Muscle of leg (tissue), 11 donors: Measurements from ENCODE around the gene PRPF18. TPM values are rescaled to one million over a fixed set of nuclear protein-coding genes. Genes with fewer than 3 reads are reported as not detected.

Source experiments
- DNase-seq: peaks from one replicate; pipeline ENCODE4 v3.0.0; 2013
- H3K27ac ChIP-seq: one replicate; pipeline ENCODE4 v1.5.1; 2013; ENCODE audit warnings: mild to moderate bottlenecking, low read length, control low read depth
- H3K27me3 ChIP-seq: one replicate; pipeline ENCODE4 v1.6.1; 2013; ENCODE audit warnings: low read length; ENCODE audit not compliant: control insufficient read depth, insufficient read depth
- H3K36me3 ChIP-seq: one replicate; pipeline ENCODE4 v1.6.1; 2013; ENCODE audit warnings: low read length; ENCODE audit not compliant: control insufficient read depth, insufficient read depth
- H3K4me1 ChIP-seq: one replicate; pipeline ENCODE4 v1.6.1; 2013; ENCODE audit warnings: low read length; ENCODE audit not compliant: control insufficient read depth, insufficient read depth
- H3K4me3 ChIP-seq: one replicate; pipeline ENCODE4 v1.5.1; 2013; ENCODE audit warnings: low read length, control low read depth
- H3K9me3 ChIP-seq: replicated peaks from 2 replicates; pipeline ENCODE4 v1.6.1; 2013; ENCODE audit warnings: low read depth, low read length; ENCODE audit not compliant: control insufficient read depth
- whole genome bisulfite sequencing: methylation state at CpG from one replicate; pipeline ENCODE4 v1.1.5; 2013; ENCODE audit warnings: missing lambda C conversion rate; ENCODE audit not compliant: insufficient coverage; 5-methylcytosine and 5-hydroxymethylcytosine counted together
- polyA plus RNA-seq, 8 donors: library from polyadenylated mRNA; unstranded; fragments of 120-200 nt; gene quantifications; one replicate each; pipeline versions ENCODE4 v1.2.1 to v1.2.3, GENCODE V29; 2013; ENCODE audit warnings: inconsistent platforms in 1 of 8, low replicate concordance in 1 of 8; ENCODE audit not compliant: insufficient read length in 8 of 8, insufficient read depth in 1 of 8
- total RNA-seq: library from RNA; stranded (reverse); fragments of 120-200 nt; gene quantifications from one replicate; pipeline ENCODE4 v1.2.4, GENCODE V29; 2013

PRPF18 gene
- total and polyA plus RNA-seq, 9 donors, result 22.1 to 34.2 (median 23.1) TPM

- no peaks in the 10 kb centered on the region for H3K4me1 ChIP-seq
- H3K36me3 ChIP-seq, result no peaks in the 10 kb centered on the region
- no peaks in the 10 kb centered on the region for H3K9me3 ChIP-seq
- H3K27me3 ChIP-seq, result no peaks in the 10 kb centered on the region
- no peak for DNase-seq
- no peak overlapping the region for H3K4me3 ChIP-seq
- H3K27ac ChIP-seq, result no peak overlapping the region
- WGBS, result 91% methylated on average over 1 of the region's 3 CpGs
Measured at GRCh38 chr10:13564576-13564975, 22.2 kb upstream of the PRPF18 start.

GRCh38 chr10:13567030-13567429 is 19.7 kb upstream of the PRPF18 start:
- no peaks in the 10 kb centered on the region for H3K36me3 ChIP-seq
- no peak overlapping the region for H3K27ac ChIP-seq
- no peaks in the 10 kb centered on the region for H3K9me3 ChIP-seq
- H3K4me1 ChIP-seq, result no peaks in the 10 kb centered on the region
- no CpG with 5 or more reads among the region's 1 CpG for WGBS
- no peak overlapping the region for H3K4me3 ChIP-seq
- H3K27me3 ChIP-seq, result peaks cover 3% of the 10 kb centered on the region
- no peak for DNase-seq

- peaks cover 3% of the 10 kb centered on the region for H3K27me3 ChIP-seq
- no peaks in the 10 kb centered on the region for H3K4me1 ChIP-seq
- 60% methylated on average over 1 of the region's 5 CpGs for WGBS
- H3K4me3 ChIP-seq, result no peak overlapping the region
- no peak overlapping the region for H3K27ac ChIP-seq
- H3K36me3 ChIP-seq, result no peaks in the 10 kb centered on the region
- H3K9me3 ChIP-seq, result no peaks in the 10 kb centered on the region
- no peak for DNase-seq
Measured at GRCh38 chr10:13571541-13571940, 15.2 kb upstream of the PRPF18 start.

- H3K4me3 ChIP-seq, result no peak overlapping the region
- WGBS, result 60% methylated on average over 1 of the region's 4 CpGs
- H3K4me1 ChIP-seq, result no peaks in the 10 kb centered on the region
- DNase-seq, result no peak
- H3K36me3 ChIP-seq, result no peaks in the 10 kb centered on the region
- no peaks in the 10 kb centered on the region for H3K9me3 ChIP-seq
- no peak overlapping the region for H3K27ac ChIP-seq
- H3K27me3 ChIP-seq, result peaks cover 3% of the 10 kb centered on the region
Measured at GRCh38 chr10:13573960-13574359, 12.8 kb upstream of the PRPF18 start.

GRCh38 chr10:13585195-13585751 is 1.5 kb upstream of the PRPF18 start:
- H3K4me1 ChIP-seq, result peaks cover 8% of the 10 kb centered on the region
- no peak overlapping the region for H3K27ac ChIP-seq
- 90% methylated on average over 2 of the region's 6 CpGs for WGBS
- no peak overlapping the region for H3K4me3 ChIP-seq
- H3K27me3 ChIP-seq, result peaks cover 13% of the 10 kb centered on the region
- no peaks in the 10 kb centered on the region for H3K36me3 ChIP-seq
- no peaks in the 10 kb centered on the region for H3K9me3 ChIP-seq
- DNase-seq, result no peak

- no CpG with 5 or more reads among the region's 4 CpGs for WGBS
Measured at GRCh38 chr10:13585943-13586342, 822 bp upstream of the PRPF18 start.

GRCh38 chr10:13587391-13587790 is 626 bp downstream of the PRPF18 start:
- 2% methylated on average over 12 of the region's 19 CpGs for whole genome bisulfite sequencing
- peaks cover 9% of the 10 kb centered on the region for H3K36me3 ChIP-seq
- peaks cover 12% of the 10 kb centered on the region for H3K27me3 ChIP-seq
- peaks cover 8% of the 10 kb centered on the region for H3K4me1 ChIP-seq
- H3K9me3 ChIP-seq, result no peaks in the 10 kb centered on the region
- H3K27ac ChIP-seq, result no peak overlapping the region
- no peak for DNase-seq
- H3K4me3 ChIP-seq, result peak overlapping the region; percentile 78

More at GRCh38 chr10:13585943-13586342, 822 bp upstream of the PRPF18 start:
- Histone ChIP-seq H3K27me3 (peaks cover 13% of the 10 kb centered on the region), H3K9me3 (no peaks in the 10 kb centered on the region), H3K4me1 (peaks cover 8% of the 10 kb centered on the region), H3K36me3 (no peaks in the 10 kb centered on the region), H3K27ac (no peak overlapping the region), H3K4me3 (no peak overlapping the region)
- no peak for DNase-seq

- peaks cover 8% of the 10 kb centered on the region for H3K4me1 ChIP-seq
- H3K36me3 ChIP-seq, result peaks cover 17% of the 10 kb centered on the region
- no peak overlapping the region for H3K4me3 ChIP-seq
- no peaks in the 10 kb centered on the region for H3K9me3 ChIP-seq
- no peak overlapping the region for H3K27ac ChIP-seq
- no peak for DNase-seq
- H3K27me3 ChIP-seq, result peaks cover 2% of the 10 kb centered on the region
- 75% methylated on average over 1 of the region's 1 CpG for WGBS
Measured at GRCh38 chr10:13589316-13589715, 2.6 kb downstream of the PRPF18 start.

GRCh38 chr10:13590886-13591285 is 4.1 kb downstream of the PRPF18 start:
- H3K4me1 ChIP-seq, result peaks cover 8% of the 10 kb centered on the region
- H3K36me3 ChIP-seq, result peaks cover 19% of the 10 kb centered on the region
- H3K4me3 ChIP-seq, result no peak overlapping the region
- no peaks in the 10 kb centered on the region for H3K27me3 ChIP-seq
- DNase-seq, result no peak
- no peak overlapping the region for H3K27ac ChIP-seq
- WGBS, result 78% methylated on average over 3 of the region's 4 CpGs
- H3K9me3 ChIP-seq, result no peaks in the 10 kb centered on the region

GRCh38 chr10:13592306-13592705 is 5.5 kb downstream of the PRPF18 start:
- Histone ChIP-seq H3K36me3 (peaks cover 19% of the 10 kb centered on the region), H3K4me1 (peaks cover 7% of the 10 kb centered on the region), H3K27ac (no peak overlapping the region), H3K9me3 (no peaks in the 10 kb centered on the region), H3K4me3 (no peak overlapping the region), H3K27me3 (no peaks in the 10 kb centered on the region)
- WGBS, result 100% methylated on average over 1 of the region's 2 CpGs
- DNase-seq, result no peak

GRCh38 chr10:13593535-13593934 is 6.8 kb downstream of the PRPF18 start:
- Histone ChIP-seq H3K36me3 (peaks cover 19% of the 10 kb centered on the region), H3K9me3 (no peaks in the 10 kb centered on the region), H3K4me3 (no peak overlapping the region), H3K27me3 (no peaks in the 10 kb centered on the region), H3K27ac (no peak overlapping the region), H3K4me1 (no peaks in the 10 kb centered on the region)
- no peak for DNase-seq
- WGBS, result 79% methylated on average over 2 of the region's 2 CpGs
